Aortic smooth muscle cell (primary cell): ENCODE results near the gene PUS7L. TPM values are rescaled to one million over a fixed set of nuclear protein-coding genes. Genes with fewer than 3 reads are reported as not detected.

ENCODE experiments used
- total RNA-seq: library from RNA; depleted of rRNA; stranded (reverse); fragments of >200 nt; gene quantifications from 2 replicates; pipeline ENCODE4 v1.2.3, GENCODE V29; 2014

The PUS7L gene, protein sequence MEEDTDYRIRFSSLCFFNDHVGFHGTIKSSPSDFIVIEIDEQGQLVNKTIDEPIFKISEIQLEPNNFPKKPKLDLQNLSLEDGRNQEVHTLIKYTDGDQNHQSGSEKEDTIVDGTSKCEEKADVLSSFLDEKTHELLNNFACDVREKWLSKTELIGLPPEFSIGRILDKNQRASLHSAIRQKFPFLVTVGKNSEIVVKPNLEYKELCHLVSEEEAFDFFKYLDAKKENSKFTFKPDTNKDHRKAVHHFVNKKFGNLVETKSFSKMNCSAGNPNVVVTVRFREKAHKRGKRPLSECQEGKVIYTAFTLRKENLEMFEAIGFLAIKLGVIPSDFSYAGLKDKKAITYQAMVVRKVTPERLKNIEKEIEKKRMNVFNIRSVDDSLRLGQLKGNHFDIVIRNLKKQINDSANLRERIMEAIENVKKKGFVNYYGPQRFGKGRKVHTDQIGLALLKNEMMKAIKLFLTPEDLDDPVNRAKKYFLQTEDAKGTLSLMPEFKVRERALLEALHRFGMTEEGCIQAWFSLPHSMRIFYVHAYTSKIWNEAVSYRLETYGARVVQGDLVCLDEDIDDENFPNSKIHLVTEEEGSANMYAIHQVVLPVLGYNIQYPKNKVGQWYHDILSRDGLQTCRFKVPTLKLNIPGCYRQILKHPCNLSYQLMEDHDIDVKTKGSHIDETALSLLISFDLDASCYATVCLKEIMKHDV
- total RNA-seq: 15.1 and 19.0 TPM in 2 replicates

DNA sequence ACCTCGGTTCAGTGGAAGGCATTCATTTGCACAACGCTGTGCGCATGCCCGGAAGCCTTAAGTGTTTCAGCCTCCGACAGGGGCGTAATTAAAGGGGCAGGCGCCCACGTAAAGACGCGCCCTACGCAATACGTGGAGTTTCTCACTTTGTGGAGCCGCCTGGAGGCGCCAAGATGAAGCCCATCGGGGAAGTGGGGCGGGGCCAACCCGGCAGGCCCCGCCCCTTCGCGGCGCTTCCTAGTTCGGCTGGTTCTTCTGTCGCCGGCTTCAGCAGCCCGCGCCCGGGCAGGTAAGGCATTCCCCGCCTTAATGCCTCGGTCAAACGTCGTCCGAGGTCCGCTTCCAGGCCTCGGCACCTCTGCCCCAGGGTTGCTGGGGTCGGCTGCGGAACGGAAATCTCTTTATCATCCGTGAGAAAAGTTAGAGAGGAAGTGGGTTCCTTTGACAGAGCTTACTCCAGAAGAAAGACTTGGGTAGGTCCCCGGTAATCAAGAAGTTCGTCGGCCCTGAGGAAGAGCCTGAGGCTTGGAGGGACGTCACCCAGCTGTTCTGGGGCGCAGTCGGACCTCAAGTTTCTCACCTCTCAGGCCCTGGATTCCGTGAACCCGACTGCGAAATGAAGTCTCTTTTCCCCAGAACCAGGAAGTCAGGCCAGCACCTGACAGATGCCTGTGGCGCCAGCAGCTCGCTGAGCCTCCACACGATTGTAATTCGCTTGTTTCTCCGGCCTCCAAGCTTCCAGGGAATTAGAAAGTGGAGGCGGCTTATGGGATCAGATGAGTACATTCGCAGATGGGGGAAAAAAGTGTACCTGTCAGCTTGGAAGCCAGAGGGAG lies at the start of gene PUS7L, which contains the start of gene IRAK4:
Gene PUS7L, minus strand, starts transcription at position 63 of the 836 bp plus-strand sequence. CDS start 3,545 bp downstream, outside the sequence.
Gene IRAK4, plus strand, starts transcription at position 224 of the 836 bp plus-strand sequence. CDS start 9,161 bp downstream, outside the sequence.

DNA sequence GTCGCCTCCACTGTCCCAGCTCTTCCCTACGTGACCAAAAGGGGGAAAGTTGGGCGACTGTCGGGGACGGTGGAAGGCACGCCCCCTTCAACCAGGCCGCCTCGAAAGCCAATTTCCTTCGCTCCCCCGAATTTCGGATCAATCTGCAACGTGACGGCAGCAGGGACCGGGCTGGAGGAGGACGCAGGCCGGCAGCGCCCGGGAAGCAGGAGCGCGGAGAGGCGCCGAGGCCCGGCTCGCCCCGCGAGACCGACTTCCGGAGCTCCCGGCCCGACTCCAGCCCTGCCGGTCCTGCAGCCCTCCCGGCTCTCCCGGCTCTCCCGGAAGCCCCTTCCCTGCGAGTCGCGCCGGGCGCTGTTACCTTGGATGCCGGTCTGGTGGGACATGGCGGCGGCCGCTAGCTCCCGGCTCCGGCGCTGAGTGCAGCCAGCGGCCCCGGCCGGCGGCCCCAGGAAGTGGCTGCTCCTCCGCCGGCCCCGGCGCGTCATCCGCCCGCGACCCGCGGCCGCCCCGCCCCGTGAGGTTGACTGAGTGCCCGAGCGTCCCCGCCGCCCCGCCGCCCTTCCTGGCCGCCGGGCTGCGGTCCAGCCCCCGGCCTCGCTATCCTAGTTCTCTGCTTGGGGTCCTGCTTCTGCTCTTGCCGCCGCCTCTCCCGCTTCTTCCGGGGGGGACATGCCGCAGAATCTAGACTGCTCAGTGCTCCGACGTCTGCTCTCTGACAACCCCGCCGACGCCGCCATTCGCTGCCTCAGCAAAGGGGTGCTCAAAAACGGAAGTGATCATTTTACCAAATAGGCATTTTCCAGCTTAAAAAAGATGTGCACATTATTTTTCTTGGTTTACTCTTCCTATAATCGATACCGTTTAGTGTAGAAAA lies 47.5 kb upstream of the PUS7L start, which contains the start of gene TWF1:
Gene TWF1, minus strand, starts transcription at position 458 of the 877 bp plus-strand sequence. Its CDS starts 72 bp downstream, at position 386.

Other genes with a start within 250 kb of the PUS7L start
- gene ADAMTS20, start 206.6 kb downstream of the PUS7L start, total RNA-seq: not detected in 2 replicates
- gene IRAK4, start 161 bp upstream of the PUS7L start, total RNA-seq: 14.0 and 19.1 TPM in 2 replicates
- gene TWF1, start 47.5 kb upstream of the PUS7L start, total RNA-seq: 137 and 158 TPM in 2 replicates
- gene TMEM117, start 77.3 kb upstream of the PUS7L start, total RNA-seq: 4.2 and 6.7 TPM in 2 replicates